GM19397 (cell line): ENCODE results near the gene KIF6.

Experiments used
- ATAC-seq: cut with Tn5 transposase; IDR thresholded peaks from one replicate; pipeline ENCODE4 v1.9.1; 2021; ENCODE audit warnings: mild to moderate bottlenecking, moderate library complexity; ENCODE audit not compliant: unreplicated experiment

Gene KIF6

DNA sequence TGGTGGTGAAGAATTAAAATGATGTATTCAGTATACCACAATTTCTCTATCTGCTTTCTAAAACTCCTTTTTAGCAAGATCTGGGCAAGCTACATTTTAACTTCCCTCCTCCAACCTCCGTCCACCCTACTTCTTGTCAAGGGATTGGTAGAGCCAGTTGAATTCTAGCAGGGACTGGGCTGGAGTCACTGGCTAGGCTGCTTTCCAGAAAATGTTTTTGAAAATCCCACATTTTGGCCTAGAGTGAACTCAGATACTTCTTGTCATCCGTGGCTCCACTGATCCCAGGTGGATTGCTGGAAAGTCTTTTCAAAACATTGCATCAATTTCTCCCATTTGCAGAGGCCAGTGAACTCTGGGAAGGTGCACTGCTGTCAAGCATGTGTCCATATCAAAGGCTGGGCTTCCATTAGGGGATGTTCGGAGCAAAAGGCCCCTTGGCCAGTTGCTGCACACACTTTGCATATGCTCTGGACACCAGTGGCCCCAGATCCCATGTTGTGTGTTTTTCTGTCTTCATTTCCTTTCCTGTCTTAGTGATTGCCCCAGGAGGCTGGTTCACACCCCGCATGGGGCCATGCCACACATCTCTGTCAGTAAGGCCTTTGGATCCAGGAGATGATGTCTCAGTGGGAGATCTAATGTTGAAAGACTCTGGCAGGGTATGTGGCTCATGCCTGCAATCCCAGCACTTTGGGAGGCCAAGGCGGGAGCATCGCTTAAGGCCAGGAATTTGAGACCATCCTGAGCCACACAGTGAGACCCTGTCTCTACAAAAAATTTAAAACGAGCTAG is 391.4 kb downstream of the KIF6 start:
- no peak for ATAC-seq

DNA sequence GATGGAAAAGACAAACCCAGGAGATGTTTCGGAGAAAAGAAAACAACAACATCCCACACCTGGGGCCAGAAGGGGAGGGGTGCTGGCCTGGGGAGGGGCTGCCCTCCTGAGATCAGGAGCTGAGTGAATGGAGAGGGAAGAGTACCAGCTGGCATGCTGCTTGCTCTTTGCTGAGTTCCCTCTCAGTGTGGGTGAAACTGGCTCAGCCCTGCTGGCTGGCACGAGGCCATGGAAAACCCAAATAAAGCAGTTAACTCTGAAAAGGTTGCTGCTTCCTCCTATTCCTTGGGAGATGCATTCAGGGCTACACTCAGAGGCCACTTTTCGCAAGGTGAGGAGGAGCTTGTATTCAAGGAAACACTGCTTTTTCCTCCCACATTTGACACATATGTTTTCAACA is 394.7 kb downstream of the KIF6 start:
- ATAC-seq: peak; percentile 17

DNA sequence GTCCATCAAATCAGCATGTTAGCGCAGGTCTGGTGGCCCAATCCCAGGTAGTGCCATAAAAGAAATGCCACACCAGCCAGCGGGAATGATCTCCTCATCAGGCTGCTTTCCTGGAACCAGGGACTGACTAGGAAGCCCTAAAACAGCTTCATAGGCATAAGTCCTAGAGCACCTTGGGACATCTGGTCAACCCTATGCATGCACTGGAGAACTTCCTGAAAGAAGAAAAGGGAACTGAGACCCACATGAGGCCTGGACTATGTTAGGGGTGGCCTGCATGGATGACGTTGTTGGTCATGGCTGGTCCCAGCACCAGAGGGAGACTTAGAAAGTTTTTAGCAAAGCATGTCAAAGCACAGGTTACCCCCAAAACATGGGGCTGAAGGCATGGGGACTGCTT is 395.2 kb downstream of the KIF6 start:
- peak; percentile 68 for ATAC-seq

DNA sequence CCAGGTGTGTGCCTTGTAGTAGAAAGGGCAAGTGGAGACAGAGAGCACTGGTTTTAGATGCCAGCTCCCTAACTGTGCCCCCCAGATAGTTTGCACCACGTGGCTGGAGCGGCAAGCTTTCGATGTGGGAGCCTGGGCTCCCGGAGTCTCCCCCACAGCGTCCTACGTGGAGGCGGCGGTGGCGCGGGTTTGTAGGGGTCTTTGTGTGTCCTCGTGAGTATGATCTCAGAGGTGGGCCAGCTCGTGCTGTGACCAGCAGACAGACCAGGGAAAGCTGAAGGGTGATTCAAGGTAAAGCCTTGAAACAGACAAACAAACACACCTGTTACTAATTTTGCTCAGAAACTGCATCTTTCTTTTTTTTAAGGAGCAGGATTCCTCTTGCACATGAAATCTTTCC is 397.1 kb downstream of the KIF6 start:
- ATAC-seq: no peak

DNA sequence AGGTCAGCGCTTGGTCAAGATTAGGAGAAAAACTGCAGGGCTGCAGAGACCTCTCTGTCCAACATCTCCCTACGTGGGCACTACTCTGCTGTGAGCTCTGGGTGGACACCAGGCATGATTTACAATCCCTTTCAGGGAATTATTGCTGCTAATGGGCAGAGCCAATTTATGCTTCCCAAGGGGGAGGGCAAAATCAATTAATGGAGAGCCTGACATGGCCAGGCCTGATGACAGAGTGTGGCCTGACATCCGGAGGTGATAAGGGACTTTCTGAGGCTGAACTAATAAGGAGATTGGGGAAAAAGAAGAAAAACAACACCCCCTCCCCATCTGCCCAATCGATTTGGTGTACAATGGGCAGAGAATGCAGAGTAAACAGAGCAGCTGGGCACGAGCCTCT is 397.7 kb downstream of the KIF6 start:
- no peak for ATAC-seq

DNA sequence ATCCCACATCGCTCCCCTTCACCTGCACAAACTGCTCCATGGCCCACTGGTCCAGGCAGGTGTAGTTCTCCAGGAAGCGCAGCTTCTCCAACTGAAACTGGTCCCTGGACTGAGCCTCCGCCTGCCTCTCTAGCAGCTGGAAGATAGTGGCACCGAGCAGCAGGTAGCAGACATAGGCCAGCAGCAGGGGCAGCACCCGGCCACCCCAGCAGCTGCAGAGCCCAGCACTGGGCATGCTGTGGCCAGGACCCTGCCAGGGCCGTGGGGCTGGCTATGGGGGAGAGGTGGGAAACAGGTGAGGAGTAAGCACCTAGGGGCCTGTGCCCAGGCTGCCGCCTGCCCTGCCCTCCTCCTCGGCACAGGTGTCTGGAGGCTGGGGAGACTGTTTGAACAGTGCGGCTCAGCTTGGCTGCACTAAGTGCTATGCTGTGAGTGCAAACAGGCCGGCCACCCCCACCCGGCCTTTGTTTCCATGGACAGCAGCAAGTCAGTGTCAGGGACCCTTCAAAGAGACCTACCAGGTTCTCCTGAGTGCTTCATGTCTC is 402.8 kb downstream of the KIF6 start, which contains the start of gene KCNK16:
Gene KCNK16 (minus strand): TSS at position 397 of the 545 bp plus-strand sequence. CDS start 162 bp downstream, at position 235.
- no peak for ATAC-seq

DNA sequence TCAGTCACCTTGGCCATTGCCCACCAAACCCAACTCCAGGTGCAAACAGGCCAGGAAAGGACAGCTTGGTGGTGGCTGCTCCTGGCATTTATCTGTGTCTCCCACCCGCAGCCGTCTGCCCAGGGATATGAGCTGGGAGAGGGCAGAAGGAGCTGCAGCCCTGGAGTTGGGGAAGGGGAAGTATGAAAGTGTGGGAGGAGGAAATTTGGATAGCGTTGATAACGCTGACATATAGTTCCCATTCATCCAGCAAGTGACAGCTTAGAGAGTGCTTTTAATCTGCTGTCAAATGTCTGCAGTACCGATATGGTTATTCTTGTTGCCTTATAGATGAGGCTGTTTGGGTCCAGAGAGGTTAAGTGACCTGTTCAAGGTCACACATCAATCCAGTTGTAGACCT is 403.4 kb downstream of the KIF6 start:
- no peak for ATAC-seq

DNA sequence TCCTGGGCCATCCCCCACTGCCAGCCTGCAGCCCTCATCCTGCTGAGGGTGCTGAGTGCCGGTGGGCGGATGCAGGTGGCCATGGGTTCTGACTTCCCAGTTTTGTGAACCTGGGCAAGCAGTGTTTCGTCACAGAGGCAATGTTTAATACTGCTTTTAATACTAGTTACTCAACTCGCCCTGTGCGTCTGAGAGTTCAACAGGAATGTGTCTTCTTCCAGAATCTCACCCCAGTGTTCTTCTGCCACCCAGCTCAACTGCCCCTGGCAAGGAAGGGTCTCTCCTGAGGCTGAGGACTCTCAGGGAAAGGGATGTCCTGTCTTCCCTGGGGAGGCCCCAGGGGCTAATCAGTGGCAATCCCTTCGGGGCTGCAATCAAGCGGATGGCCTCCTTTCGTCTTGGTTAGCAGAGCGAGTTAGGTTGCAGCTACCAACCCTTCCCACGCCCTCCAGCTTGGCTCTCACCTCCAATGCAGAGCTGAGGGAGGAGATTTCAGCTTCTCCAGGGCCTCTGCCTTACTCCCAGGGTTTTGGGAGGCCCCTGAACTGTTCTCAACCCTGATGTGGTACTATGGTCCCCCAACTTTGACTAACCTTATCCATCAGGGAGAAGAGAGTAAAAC is 404.7 kb downstream of the KIF6 start:
- ATAC-seq: no peak

DNA sequence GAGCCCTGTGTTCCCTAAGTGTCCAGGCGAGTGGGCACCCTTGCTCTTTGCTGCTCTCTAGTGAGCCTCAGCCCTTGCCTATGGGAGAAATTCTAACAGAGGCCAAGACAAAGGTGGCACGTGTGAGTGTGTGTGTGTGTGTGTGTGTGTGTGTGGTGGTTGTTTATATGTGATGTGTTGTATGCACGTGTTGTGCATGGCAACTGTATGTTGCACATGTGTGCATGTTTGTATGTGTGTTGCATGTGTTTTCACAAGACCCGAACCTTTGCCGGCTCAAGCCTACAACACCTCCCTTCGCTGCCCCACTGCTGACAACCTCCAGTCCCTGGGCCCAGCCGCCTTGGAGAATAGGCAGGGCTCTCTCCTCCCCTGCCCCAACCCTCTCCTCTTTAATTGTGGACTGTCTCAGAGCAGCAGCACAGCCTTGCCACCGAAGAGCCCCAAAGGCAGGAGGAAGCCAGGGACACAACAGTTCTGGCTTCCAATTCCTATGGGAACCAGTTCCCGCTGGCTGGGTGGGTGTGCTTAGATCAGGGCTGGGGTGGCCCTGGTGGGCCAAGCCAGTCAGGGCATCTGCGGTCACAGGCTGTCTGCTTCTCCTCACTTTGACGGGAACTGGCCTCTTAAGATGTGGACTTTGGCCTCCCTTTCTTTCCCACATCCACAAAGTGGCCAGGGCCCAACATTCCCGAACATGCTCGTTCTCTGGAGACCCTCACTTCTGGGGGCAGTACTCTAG is 405.4 kb downstream of the KIF6 start:
- ATAC-seq: no peak

DNA sequence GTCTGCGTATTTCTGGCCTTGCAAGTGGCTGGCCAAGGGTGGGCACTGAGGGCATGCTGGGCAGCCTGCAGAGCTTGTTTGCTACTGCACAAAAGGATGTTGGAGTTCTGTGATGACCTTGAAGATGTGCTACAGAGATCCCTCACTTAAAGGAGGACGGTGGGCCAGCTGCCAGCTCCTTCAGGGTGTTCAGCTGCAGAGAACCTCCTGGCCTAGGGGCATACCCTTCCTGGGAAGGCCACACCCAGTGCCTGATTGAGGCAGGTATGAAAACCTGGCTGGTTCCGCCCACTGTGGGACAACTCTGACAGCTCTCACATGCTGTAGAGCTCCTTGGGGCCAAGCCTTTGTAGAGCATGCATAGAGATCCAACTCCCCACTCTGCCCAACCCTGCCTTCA is 408.0 kb downstream of the KIF6 start:
- ATAC-seq: no peak

DNA sequence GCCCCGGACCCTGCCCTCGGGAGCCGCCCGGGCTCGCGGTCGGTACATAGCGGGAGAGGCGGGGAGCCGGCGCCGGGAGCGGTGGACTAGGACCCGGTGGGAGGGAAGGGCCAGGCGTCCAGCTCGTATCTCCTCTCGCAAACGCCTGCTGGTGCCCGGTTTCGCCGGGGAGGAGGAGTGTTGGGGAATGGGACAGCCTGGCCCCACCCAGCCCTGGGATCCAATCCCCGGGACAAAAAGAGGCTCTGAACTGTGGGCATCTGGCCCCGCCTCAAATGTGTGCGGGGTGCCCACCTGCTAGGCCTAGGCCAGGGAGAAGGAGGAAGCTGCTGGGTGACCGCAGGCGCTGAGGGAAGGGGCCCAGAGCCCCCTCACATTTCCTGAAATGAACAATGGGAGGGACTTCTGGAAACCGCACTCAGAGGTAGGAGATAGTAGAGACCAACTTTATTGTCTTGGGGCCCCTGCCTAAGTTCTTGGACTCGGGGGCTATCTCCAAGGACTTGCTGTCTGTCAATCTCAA is 410.9 kb downstream of the KIF6 start, which contains the start of gene KCNK17:
Gene KCNK17 (minus strand): TSS at position 147 of the 523 bp plus-strand sequence. CDS start 99 bp downstream, at position 48.
- ATAC-seq: no peak

DNA sequence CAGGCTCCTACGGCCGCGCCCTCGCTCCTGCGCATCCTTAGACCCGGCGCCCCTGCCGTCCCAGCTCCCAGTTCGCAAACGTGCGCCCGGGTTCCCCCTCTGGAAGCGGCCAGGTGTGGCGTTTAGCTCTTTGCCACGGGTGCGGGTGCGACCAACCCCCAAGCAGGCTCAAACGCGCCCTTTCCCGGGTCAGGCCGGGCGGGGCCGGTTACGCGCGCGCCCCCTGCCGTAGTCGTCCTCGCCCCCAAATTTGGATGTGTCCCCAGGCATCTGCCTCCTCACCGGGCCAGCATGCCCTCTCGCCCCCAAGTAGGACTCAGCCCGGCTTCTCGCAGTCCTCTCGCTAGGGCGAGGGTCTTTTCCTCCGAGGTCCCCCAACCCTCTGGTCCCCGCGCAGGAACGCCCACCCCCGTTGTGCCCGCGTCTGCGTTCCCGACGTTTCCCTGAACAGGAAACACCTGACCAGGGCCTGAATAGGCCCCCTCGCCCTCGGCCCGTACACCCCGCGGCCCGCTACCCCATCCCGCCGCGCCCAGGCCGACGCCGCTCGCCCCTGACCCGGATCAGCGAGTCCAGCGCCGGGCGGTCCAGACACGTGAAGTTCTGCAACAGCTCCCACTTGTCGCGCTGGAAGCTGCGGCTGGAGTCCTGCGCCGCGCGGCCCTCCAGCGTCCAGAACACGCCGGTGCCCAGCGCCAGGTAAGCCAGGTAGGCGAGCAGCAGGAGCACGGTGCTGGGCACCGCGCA is 411.5 kb downstream of the KIF6 start:
- no peak for ATAC-seq

DNA sequence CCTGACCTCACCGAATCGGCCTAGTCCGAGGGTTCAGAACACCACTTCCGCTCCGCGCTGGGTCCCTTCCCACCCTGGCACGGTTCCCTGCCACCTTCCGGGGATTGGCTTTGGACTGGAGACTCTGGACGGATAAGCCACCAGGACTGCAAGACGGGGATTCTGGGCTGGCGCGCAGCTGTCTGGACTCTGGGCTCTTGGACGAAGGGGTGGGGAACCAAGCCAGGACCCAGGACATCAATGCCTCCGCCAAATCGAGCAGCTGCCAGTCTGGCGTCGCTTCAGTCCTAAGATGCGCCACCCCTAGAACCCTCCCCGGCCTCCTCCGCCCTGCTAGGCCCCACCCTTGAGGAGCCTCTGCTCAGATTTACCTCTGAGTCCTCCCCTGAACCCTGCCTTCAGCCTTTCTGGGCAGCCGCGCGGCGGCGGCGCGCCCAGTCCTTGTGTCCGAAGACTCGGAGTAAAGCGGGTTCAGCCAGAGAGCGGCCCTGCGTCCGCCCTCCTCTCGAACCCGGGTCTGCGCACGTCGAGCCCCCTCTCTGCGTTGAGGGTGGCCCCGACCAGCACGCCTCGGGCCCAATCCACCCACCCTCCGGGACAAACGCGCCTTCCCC is 412.2 kb downstream of the KIF6 start:
- ATAC-seq: no peak

DNA sequence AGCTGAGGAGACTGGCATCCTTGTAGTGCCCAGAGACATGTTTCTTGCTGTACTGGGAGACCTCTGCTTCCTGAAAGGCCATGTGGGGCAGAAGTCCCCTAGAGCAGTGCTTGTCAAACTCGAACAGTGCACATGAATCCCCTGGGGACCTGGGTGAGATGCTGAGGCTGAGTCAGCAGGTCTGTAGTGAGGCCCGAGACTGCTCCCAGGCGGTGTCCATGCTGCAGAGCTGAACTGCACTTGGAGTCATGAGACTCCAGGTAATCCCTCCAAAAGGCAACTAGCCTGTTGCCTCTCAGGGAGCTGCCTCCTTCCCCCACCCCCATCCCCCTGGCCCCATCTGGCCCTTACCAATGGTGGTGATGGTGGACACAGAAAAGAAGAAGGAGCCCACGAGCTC is 414.7 kb downstream of the KIF6 start:
- ATAC-seq: no peak

DNA sequence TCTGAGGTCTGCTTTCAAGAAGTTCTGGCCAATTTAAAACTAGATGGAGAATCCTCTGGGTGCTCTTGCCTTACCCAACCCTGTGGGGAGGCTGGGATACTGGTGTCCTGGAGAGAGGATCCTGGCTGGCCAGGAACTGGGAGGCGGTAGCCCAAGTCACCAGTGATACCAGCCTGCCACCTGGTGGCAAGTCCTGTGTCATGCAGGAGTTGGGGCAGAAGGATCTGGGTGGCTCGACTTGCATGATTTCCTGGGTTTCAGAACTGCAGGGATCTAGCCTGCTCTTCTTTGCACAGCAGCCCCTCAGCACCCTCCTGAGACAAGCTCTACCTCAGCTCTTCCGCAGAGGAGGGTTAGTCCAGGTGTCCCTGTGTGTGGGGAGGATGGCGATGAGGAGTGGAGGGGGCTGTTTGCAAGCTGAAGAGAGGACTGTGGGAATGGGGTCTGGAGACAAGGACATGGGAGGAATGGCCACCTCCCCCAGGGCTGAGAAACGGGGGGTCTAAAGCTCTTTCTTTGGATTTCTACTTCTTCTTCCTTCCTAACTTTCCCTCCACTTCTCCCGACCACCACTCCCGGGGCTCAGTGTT is 415.2 kb downstream of the KIF6 start:
- no peak for ATAC-seq

DNA sequence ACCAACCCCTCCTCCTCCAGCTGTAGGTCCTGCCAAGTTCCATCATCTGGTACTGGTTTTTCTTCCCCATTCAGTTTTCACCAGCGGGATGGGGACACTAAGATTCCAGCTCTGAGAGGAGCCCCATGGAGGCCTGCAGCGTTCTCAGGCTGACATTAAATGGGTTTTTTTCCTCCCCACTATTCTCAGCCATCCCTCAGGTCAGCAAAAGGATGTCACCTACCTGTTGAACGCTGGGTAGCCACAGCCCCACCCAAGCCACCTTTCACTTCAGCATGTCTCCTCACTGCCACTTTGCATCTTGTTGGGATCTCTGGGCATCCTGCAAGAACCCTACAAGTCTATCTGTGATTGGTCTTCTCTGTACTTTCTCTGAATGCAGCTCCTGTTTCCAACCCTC is 417.7 kb downstream of the KIF6 start:
- ATAC-seq: no peak

DNA sequence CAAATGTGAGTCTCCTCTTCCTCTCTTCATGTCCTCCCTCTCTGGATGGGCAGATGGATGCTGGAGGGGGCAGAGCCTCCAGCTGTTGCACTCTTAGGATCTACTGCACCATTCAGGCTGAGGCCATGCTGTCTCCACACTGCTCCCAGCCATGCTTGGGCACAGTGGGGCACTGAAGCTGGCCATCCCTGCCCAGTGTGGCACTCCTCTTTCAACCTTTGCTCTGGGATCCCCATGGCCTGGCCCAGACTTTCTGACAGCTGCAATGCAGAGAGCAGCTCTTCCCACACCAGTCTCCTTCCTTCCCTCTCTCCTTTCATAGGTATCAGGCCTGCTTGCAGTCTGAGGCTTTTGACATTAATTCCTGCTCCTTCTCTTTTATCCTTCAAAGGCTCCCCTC is 420.3 kb downstream of the KIF6 start:
- no peak for ATAC-seq

DNA sequence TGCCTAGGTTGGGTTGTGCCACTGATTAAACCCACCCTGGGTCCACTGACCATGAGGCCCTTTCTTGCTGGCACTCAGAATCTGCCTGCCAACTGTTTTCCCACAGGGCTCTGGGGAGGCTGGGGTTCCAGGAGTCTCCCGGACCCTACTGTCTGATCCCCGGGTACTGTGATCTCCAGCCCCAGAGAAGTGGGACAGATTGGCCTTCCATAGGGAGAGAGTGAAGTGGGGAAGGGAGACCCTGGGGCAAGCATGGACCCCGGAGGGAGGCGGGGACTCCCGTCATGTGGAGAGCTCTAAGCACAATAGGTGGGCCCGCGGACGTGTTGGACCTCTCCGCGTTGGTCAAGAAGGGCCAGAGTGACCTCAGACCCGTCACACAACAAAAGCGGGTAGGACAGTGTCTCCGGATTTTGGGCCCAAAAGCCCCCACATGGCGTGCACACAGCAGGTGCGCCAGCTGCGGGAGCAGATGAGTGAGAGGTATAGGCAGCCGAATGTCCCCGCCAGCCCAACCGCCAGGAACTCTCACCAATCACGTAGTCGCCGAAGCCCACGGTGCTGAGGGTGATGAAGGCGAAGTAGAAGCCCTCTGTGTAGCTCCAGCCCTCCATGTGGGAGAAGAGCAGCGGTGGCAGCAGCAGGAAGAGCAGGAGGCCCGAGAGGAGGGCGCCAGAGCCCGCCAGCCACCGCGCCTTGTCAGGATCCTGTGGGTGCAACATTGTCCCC is 421.6 kb downstream of the KIF6 start:
- peak; percentile 16 for ATAC-seq
